Endometrial microvascular endothelial cells (primary cell): ENCODE results near the gene SEMA5A. TPM values are rescaled to one million over a fixed set of nuclear protein-coding genes. Genes with fewer than 3 reads are reported as not detected.

Source experiments
- in situ Hi-C: cut with HindIII; loops from 2 replicates; pipeline ENCODE4 v1.10.0; 2017; ENCODE audit warnings: low sequenced_read_pairs, low pct_unique_long_range_greater_than_20kb; ENCODE audit errors: inconsistent ontology term
- total RNA-seq: library from RNA; depleted of rRNA; stranded (reverse); fragments of >200 nt; gene quantifications from one replicate; pipeline ENCODE4 v1.2.3, GENCODE V29; 2015; ENCODE audit errors: inconsistent ontology term

SEMA5A gene
- total RNA-seq, 1 donor from 2014 or later: 0.37 TPM

DNA sequence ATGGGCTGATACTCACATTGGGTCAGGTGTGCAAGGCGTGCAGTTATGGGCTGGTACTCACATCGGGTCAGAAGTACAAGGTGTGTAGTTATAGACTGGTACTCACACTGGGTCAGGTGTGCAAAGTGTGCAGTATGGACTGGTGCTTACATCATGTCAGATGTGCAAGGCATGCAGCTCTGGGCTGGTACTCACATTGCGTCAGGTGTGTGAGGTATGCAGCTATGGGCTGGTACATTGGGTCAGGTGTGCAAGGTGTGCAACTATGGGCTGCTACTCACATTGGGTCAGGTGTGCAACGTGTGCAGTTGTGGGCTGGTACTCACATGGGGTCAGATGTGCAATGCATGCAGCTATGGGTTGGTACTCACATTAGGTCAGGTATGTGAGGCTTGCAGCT, 213.8 kb downstream of the SEMA5A start:
- in situ Hi-C loops: no loop called here

DNA sequence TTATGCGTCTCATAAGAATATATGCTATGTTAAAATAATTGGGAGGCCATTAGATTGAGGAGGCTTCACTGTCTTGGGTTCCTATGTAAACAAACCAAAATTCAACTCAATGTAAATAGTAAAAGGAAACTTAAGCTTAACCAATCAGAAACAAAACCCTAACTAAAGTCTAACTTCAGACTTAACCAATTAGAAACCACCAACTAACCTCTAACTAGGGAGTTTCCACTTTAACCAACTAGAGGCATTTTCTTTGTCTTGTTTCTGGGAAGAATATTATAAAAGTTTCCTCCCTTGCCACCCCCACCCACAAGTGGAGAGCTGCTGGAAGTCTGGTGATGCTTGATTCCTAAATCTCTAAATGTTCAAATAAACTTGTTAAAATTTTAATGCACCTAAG, 214.5 kb downstream of the SEMA5A start:
- in situ Hi-C loops: no loop called here

DNA sequence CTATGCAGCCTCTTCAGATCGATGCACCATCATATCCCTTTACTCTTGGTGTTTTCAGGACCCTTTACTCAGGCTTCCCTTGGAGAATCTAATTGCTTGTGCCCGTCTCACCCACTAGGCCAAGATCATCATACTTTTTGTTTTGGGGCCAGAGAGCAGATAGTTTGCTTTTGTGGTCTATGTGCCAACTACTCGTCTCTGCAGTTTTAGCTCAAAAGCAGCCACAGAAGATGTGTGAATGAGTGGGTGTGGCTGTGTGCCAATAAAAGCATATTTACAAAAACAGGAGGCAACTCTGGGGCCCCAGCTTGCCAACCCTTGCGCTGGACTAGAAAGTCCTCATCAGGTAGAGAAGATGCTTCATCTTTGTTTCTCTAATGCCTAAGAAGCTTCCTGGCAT, 216.8 kb downstream of the SEMA5A start:
- in situ Hi-C loops: no loop called here

DNA sequence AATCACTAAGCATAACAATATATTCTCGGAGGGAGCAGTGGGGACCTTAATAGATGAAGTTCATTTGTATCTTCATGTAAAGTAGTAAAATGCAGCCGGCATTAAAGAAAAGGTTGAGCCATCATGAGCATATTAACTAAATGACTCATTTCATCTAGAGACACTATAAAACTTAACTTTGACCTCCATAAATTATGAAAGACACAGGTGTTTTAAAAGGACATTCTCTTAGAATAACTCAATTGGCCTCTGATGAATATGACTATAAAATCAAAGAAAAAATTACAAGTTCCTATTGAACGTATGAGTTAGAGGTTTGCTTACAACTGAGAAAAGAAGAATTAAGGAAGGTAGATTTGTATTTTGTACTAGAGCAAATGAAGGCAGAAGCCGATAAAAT, 220.3 kb downstream of the SEMA5A start:
- in situ Hi-C loops: no loop called here

DNA sequence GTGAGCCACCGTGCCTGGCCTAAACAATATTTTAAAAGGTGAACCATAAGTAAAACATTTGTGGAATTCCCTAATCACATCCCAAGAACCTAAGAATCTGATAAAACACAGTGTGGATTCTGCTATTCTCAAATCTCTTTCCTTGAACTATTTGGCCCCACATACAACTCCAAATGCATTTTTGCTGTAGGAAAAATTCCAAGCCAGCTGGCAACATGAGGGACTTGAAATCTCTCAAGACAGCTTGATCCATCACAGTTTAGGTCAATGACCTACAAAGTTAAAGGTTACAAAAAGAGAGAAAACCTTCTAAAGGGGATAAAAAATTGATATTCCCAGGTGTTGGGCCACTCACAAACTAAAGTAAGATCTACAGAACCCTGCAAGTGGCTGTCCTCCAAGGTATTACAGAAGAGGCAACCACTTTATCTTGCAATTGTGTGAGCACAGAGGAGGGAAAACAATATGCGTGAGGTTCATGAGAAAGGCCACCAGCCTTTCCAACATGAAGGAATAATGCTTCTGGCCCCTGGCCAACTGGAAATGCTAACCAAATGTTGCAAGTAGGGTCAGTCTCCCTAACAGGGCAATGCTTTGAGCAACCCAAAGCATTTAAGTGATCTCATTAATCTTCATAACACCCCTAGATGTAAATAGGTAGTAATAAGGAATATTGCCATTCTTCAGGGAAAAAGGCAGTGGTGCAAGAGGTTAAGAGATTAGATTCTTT, 221.4 kb downstream of the SEMA5A start:
- in situ Hi-C loops: no loop called here

DNA sequence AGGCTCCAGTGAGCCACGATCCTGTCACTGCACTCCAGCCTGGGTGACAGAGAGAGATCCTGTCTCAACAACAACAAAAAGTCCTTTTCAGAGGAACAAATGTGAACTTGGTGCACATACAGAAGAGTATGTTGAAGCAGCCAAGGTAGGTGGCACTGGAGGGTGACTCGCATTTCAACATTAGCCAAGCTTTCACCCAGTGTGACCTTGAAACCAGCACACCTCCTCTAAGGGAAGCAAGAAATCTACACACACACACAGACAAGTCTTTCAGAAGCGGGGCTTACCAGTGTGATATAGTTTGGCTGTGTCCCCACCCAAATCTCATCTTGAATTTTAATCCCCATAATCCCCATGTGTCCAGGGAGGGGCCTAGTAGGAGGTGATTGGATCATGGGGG, 225.2 kb downstream of the SEMA5A start:
- in situ Hi-C loops: no loop called here

DNA sequence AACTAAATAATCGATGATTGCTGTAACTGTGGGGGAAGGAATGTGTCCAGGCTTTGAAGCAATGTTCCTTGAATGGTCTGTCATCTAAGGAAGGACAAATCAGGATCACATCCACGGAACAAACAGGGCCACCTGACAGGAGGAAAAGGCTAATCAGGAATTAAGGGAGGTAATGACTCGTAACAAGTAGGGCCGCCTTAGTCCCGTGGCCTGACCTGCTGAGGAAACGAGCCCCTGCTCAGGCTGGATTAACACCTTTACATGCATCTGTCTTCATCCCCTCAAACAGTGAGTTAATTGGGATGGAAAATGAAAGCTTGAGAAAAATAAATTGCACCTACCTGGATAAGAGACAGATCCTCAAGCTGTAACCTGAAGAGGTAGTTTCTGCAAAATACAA, 227.8 kb downstream of the SEMA5A start:
- in situ Hi-C loops: no loop called here

DNA sequence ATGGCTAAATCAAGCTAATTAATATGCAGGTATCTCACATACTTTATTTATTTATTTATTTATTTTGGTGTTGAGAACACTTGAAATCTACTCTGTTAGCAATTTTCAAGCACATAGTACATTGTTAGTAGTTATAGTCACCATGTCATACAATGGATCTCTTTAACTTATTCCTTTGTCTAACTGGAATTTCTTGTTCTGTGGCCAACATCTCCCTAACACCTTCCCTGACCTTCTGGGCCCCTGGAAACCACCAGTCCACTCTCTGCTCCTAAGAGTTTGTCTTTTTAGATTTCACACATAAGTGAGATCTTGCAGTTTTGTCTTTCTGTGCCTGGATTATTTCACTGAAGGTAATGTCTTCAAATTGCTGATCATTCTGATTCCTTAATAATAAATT, 229.1 kb downstream of the SEMA5A start:
- in situ Hi-C loops: no loop called here

DNA sequence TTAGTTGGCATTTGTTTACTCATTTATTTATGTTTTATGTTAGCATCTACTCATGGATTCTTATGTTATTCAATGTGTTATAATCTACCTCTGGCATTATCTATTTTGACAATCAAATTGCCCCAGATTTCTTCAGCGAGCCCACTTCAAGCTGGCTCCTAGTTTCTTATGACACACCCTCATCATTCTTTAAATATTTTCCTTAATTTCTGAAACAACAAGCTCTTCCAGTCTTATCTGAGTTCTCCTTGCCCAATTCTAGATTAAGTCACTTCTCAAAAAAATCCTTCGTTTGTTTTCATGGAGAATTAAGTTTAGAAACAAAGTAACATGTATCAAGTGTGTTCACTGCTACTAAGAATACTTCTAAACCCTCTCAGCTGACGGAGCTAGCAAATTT, 229.8 kb downstream of the SEMA5A start:
- in situ Hi-C loops: no loop called here

DNA sequence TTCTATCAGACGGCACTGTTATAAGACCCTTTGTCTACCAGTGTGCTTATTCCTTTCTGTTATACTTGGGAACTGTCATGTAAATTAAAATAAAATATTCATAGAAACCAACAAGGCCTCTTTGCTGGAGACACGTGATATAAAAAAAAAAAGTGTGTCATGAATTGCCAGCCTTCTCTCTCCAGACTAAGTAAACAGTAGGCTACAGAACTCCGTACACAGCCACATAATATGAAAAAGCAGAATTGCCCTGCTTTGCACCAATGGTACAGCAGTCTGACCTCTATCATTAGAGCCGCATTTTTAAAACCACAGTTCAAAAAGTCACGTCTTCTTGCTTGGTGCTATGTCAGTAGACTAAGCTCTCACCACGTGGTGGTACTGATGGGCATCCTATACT, 231.3 kb downstream of the SEMA5A start:
- in situ Hi-C loops: no loop called here

DNA sequence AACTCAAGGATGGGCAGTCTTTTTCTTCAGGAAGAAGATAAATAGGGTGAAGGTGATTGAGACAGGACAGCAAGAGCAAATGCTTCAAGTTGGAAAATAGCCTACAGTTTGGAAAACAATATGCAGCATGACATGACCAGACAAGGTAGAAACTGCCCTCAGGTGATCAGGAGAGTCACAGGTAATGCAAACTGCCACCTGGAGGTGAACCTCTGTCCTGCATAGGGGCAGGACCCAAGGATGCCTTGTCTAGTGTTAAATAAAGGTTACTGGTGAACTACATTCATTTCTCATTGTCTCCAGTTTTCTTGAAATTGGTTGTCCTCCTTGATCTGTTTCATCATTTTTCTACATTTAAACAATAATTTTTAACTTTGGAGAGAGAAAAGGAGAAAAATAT, 232.1 kb downstream of the SEMA5A start:
- in situ Hi-C loops: no loop called here

DNA sequence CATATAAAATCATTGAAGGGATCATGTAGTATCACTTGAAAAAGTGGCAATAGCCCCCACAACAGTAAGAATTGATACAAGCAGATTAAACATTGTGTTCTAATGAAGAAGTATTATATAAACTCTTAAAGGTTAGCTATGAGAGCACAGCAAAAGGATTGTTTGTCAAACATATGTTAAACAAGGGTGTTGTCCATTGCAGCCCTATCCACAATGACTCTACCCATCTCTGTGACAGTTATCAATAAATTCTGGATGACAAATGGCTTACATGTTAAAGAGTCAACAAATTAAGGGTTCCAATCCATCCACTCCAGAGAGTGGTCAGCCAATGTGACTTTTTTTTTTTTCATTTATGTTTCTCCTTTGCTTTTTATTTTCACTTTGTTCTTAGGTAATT, 238.7 kb downstream of the SEMA5A start:
- in situ Hi-C loops: no loop called here

DNA sequence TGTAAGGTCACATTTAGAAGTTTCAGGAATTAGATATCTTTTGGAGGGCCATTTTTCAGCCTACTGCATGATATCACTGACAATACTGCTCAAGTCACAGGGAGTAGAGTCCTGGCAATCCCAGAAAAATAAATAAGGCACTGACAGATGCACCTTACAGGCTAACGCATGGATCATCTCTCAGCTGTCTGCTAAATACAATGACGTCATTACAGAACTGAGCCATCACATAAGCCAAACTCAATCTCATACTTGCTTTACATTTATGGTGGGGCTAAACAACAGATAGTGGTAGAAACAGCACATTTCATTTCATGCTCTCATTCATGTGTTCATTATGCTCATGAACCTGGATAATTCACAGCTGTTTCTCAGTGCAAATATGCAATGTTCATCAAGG, 243.7 kb downstream of the SEMA5A start:
- in situ Hi-C loops: no loop called here

DNA sequence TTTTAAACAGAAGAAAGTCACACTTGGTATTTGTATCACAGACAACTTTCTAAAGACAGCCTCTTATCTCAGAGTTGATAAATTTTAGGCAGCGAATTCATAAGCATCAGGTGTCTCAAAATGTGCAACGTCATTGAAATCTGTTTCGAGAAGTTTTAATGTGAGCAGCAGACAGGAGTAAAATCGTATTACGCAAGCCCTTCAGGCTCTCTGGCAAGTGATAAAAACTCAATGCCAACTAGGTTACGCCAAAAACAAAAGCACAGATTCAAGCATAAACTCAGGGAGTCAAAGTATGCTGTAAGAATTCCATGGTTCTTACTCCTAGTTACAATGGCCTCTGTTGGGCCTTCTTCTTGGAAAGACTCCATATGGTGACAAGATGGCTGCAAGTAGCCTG, 244.7 kb downstream of the SEMA5A start:
- in situ Hi-C loops: no loop called here

DNA sequence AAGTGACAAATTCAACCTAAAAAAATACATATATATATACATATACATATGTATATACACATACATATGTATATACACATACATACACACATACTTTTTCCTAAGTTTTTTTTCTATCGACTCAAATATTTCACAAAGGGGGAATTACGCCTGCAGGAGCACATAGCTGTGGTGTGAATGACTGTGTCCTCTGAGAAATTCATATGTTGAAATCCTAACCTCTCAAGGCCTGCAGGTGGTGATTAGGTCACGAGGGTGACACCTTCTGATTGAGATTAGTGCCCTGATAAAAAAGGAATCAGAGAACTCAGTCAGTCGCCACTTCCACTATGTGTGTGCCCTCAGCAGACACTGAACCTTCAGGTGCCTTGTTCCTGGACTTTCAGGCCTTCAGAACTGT, 248.7 kb downstream of the SEMA5A start:
- in situ Hi-C loops: no loop called here

DNA sequence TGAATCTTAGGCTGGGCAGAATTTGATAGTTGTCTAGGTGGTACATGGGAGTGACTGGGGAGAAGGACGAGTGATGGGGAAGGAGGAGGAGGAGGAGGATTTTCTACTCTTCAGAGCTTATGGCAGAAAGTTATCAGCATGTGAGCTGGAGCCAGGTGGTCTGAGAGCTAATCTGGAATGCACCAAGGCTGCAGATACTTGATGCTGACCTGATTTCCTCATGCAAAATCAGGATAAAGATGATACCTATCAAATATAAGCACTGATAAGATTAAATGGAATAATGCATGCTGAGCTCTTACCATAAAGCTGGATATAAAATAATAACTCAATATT, 250.4 kb downstream of the SEMA5A start:
- in situ Hi-C loops: no loop called here

DNA sequence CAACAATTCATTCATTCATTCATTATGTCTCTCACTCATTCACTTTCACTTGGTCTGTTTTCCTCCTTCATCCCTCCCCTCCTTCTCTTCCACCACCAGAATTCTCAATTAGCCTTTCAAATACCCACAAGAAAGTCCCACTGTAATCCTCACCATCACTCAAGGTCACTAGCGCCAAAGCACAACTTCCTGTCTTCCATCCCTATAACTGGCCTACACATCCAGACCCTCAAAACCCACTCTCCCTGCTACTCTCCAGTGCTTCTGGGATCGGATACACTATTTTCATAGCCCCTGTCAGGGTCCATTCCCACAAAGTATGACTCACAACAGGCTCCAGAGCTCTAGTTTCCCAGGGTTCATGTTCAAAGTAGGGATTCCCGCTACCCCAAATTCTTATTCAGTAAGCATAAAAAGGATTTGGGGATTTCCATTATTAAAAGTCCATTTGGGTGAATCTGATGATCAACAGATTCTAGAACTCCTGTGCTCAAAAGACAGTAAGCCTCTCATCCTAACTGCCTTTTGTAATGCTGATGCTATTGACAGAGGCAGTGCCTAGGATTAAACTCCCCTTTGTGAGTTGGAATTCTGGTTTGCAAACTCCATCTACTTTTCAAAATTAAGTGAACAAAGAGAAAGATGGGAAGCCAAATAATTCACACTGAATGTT, 250.9 kb downstream of the SEMA5A start:
- in situ Hi-C loops: no loop called here

DNA sequence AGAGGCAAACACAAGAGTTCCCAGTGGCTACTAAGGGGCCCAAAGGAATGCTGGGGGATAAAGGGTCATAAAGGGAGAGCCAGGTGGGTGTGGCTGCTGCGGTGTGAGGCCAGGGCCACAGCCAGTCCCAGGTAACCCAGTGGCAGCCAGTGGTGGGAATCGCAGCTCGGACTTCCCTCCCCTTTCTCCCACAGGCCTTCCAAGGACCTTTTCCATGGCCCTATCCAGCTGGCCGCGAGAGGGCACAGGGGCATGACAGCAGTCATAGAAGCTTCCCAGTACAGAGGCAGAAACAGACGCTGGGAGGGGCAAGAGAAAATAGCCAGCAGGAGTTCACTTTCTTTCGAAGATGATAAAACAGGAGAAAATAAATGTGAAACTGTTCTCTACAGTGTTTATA, 257.6 kb downstream of the SEMA5A start:
- in situ Hi-C loops: no loop called here

DNA sequence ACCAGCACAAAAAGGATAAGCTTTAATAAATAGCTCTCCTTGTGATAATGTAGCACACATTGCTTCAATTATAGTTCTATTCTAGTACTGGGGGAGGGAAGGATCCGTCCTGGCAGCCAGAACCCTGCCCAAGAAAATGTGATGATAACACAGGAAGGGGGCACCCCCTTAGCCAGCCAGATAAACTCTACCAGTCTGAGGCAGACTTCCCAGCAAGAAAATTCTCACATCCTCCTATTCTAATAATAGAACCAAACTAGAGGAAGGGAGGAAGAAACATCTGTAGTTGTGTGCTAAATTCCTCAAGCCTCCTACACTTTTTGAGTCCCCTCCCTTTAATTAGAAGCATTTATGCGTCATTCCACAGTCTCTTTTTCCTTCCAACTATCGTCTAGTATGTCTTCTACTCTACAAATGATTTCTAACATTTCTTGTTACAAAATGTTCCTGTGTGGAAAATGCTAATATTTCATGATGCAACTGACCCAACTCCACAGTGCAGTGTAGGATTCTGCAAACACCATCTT, 261.0 kb downstream of the SEMA5A start:
- in situ Hi-C loops: no loop called here

DNA sequence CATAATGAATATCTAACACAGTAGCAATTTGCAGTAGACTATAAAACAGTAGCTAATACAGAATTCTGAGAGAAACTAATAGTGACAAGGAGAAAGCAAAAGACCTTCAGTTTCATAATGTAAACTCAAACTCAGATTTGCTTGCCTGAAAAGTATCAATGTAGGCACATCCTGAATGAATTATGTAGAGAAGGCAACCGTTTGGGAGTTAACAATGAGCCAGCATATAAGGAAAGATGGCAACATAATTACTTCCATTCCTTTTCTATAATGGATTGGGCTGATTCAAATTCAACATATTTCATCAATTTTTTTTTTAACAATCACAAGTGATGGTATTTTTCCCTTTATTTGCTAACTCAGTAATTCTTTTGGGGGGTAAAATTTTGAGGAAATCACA, 261.6 kb downstream of the SEMA5A start:
- in situ Hi-C loops: no loop called here

DNA sequence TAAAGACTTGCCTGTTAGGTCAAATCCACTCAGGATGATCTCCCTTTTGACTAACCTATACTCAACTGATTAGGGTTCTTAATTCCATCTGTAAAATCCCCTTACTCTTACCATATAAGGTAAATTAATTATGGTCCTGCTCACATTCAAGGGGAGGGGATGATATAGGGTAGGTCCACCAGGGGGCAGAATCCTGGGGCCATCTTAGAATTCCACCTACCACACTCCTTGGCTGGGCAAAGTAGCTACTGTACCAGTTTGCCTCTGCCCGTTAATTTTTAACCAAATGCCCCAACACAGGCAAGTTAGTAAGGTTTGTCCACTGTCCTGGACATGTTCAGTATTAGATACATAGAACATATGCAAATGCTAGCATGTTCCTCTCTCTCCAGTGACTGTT, 262.4 kb downstream of the SEMA5A start:
- in situ Hi-C loops: no loop called here
